ENCODE data around the gene GPR39.

GPR39 gene

DNA sequence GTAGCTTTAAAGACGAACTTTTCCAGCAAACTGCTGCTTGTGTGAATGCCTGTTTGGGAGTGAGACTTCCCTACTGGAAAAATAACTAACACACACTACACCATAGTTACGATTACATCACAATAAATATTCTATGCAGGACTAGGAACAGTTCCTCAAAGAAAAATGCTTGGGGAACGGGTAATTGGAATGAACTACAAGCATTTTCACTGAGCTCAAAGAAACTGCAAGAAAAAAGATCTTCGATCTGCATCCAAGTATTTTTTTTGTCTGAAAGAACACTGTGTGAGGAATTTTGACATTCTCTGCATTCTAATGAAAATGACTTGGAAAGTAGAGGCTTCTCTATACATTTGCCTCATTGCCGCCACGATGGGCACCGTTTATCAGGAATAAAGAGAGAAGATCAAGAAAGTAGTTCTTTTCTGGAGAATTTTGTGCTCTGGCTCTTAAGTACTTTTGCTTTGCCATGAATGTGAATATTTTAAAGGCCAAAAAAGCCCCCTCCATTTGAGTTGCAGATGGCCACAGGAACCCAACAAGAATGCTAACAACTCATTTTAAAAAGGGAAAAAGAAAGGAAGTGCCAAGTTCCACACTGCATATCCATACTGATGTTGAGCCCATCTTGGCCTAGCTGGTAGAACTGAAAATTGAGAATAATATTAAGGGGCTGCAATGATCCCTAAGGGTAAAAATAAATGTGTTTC lies 239.8 kb downstream of the GPR39 start:
- Histone ChIP-seq H3K4me3 (ENCODE audit: low read depth in 1 of 2, low read length in 2 of 2) (no peak overlapping the region), H3K4me1 (ENCODE audit: control insufficient read depth in 1 of 2, insufficient read depth in 2 of 2, low read length in 2 of 2) (no peaks in the 10 kb centered on the region), H3K9me3 (ENCODE audit: control insufficient read depth in 1 of 2, low read length in 2 of 2) (no peaks in the 10 kb centered on the region), H3K27ac (ENCODE audit: low read depth, low read length) (no peak overlapping the region), H3K9ac (ENCODE audit: low read depth in 1 of 2, low read length in 2 of 2) (no peak overlapping the region), H3K27me3 (ENCODE audit: control insufficient read depth in 1 of 2, insufficient read depth in 2 of 2, low read length in 2 of 2) (no peaks in the 10 kb centered on the region), H3K36me3 (ENCODE audit: control insufficient read depth in 1 of 2, insufficient read depth in 2 of 2, low read length in 2 of 2) (no peaks in the 10 kb centered on the region)

DNA sequence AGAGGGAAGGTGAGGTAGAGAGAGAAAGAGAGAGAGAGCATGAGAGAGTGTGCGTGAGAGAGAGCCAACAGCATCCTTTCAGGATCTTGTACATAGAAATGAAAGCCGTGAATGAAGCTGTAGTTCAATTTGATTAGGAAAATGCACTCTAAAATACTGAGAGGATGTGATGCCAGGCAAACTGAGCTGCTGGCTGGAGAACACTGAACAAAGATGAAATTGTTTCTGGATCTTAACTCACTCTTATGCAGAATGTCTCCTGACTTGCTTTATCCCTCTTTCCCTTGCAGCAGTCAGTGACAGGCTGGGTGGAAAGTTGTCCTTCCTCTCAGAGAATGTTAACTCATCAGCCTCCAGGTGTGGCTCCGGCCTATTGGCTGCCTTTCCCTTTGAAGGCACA lies 242.7 kb downstream of the GPR39 start:
- H3K36me3 ChIP-seq (ENCODE audit: control insufficient read depth in 1 of 2, insufficient read depth in 2 of 2, low read length in 2 of 2): no peaks in the 10 kb centered on the region
- H3K4me3 ChIP-seq (ENCODE audit: low read depth in 1 of 2, low read length in 2 of 2): no peak overlapping the region

DNA sequence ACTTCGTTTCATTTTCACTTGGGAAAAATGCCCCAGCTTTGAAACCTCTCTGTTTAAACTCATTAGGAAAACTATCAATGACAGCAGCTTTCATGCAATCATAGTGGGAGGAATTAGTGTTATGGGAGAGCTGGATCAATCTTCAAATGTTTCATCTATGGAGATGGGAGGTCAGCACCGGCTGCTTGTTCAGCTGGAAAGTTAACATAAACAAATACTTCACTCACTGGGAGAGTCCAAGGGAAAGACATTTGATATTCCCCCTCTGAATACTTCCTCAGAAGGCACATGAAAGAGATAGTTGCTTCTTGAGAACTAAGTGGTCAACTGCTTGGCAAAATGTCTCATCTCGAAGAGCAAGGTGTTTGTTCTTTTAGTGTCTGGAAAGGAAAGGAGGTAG lies 246.1 kb downstream of the GPR39 start:
- H3K4me3 ChIP-seq (ENCODE audit: low read depth in 1 of 2, low read length in 2 of 2): no peak overlapping the region
- H3K27me3 ChIP-seq (ENCODE audit: control insufficient read depth in 1 of 2, insufficient read depth in 2 of 2, low read length in 2 of 2): peaks cover 8% of the 10 kb centered on the region in 2 donors
- H3K9me3 ChIP-seq (ENCODE audit: control insufficient read depth in 1 of 2, low read length in 2 of 2): no peaks in the 10 kb centered on the region
- H3K4me1 ChIP-seq (ENCODE audit: control insufficient read depth in 1 of 2, insufficient read depth in 2 of 2, low read length in 2 of 2): no peaks in the 10 kb centered on the region
- H3K9ac ChIP-seq (ENCODE audit: low read depth in 1 of 2, low read length in 2 of 2): no peak overlapping the region
- no peak overlapping the region for H3K27ac ChIP-seq (ENCODE audit: low read depth, low read length)
- no peaks in the 10 kb centered on the region for H3K36me3 ChIP-seq (ENCODE audit: control insufficient read depth in 1 of 2, insufficient read depth in 2 of 2, low read length in 2 of 2)

More for the DNA sequence above, 242.7 kb downstream of the GPR39 start:
- Histone ChIP-seq H3K27ac (ENCODE audit: low read depth, low read length) (no peak overlapping the region), H3K4me1 (ENCODE audit: control insufficient read depth in 1 of 2, insufficient read depth in 2 of 2, low read length in 2 of 2) (no peaks in the 10 kb centered on the region), H3K9me3 (ENCODE audit: control insufficient read depth in 1 of 2, low read length in 2 of 2) (no peaks in the 10 kb centered on the region), H3K27me3 (ENCODE audit: control insufficient read depth in 1 of 2, insufficient read depth in 2 of 2, low read length in 2 of 2) (no peaks in the 10 kb centered on the region), H3K9ac (ENCODE audit: low read depth in 1 of 2, low read length in 2 of 2) (no peak overlapping the region)

DNA sequence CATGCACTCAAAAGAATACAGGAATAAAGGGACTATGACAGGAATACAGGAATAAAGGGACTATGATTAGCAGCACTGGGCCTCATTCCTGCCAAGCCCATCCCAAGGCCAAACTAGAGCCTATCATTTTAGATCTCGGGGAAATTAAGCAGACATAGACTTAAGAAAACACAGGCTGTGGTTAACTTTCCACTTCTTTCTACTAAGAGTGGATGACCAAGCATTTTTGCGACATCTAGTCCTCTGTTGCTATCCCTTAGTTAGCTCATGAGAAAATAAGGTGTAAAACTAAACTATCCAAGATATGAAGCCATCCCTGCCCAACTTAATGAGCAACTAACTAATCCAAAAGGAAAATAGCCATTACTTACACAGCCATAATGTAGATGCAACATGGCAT lies 247.5 kb downstream of the GPR39 start:
- no peak overlapping the region for H3K9ac ChIP-seq (ENCODE audit: low read depth in 1 of 2, low read length in 2 of 2)
- H3K27ac ChIP-seq (ENCODE audit: low read depth, low read length): no peak overlapping the region
- H3K9me3 ChIP-seq (ENCODE audit: control insufficient read depth in 1 of 2, low read length in 2 of 2): no peaks in the 10 kb centered on the region
- H3K4me3 ChIP-seq (ENCODE audit: low read depth in 1 of 2, low read length in 2 of 2): no peak overlapping the region
- no peaks in the 10 kb centered on the region for H3K36me3 ChIP-seq (ENCODE audit: control insufficient read depth in 1 of 2, insufficient read depth in 2 of 2, low read length in 2 of 2)
- no peaks in the 10 kb centered on the region for H3K4me1 ChIP-seq (ENCODE audit: control insufficient read depth in 1 of 2, insufficient read depth in 2 of 2, low read length in 2 of 2)
- H3K27me3 ChIP-seq (ENCODE audit: control insufficient read depth in 1 of 2, insufficient read depth in 2 of 2, low read length in 2 of 2): peaks cover 11 to 22% of the 10 kb centered on the region in 2 donors

DNA sequence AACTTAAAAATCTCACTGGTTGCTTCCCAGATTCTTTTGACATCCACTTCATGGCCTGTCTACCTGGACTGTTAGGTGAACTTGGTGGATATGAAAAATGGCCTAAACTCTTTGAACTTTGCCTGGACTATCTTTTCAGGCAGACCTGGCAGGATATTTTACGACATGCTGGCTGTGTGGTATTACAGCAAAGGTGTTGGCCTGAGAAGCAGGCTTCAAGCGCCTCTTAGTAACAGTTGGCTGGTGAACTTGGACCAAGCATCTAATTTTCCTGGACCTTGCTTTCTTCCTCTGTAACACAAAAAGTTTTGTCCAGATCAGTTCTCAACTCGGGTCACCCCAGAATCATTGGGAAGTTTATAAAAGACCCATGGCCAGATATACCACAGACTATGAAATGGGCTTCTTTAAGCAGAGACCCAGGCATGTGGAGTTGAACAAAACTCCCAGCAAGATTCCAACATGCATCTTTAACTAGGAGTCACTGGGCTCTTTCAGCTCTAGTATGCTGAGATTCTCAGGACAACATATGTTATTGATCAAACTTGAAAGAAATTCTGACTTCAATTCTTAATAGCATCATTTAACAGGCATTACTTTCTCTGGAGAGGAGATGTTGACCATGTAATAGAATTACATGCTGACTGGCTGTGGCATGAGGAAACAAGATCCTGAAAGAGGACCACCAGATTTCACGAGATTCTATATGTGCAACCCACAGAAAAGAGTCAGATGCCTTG lies 249.0 kb downstream of the GPR39 start:
- Histone ChIP-seq H3K9me3 (ENCODE audit: control insufficient read depth in 1 of 2, low read length in 2 of 2) (no peaks in the 10 kb centered on the region), H3K27me3 (ENCODE audit: control insufficient read depth in 1 of 2, insufficient read depth in 2 of 2, low read length in 2 of 2) (peaks cover 21 to 29% of the 10 kb centered on the region in 2 donors), H3K9ac (ENCODE audit: low read depth in 1 of 2, low read length in 2 of 2) (no peak overlapping the region), H3K4me3 (ENCODE audit: low read depth in 1 of 2, low read length in 2 of 2) (no peak overlapping the region), H3K4me1 (ENCODE audit: control insufficient read depth in 1 of 2, insufficient read depth in 2 of 2, low read length in 2 of 2) (peaks cover 0 to 3% of the 10 kb centered on the region in 2 donors), H3K27ac (ENCODE audit: low read depth, low read length) (no peak overlapping the region), H3K36me3 (ENCODE audit: control insufficient read depth in 1 of 2, insufficient read depth in 2 of 2, low read length in 2 of 2) (no peaks in the 10 kb centered on the region)

DNA sequence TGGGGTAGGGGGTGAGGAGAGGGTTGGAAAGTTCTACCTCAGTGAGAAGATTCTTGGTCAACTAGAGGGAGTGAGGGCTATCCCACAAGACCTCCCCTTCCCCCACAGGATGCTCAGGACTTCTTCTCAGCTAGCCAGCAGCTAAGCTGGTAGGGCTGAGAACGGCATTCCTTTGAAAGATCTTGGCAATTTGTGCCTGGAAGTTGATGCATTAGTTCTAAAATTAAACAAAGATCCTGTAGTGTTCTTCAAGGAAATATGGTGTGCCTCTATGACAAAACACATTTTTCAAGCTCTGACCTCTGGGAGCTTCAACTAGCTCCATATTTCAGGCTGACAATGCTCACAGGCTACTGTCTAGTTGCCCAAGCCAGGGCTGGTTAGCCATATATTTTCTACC lies 251.1 kb downstream of the GPR39 start:
- no peaks in the 10 kb centered on the region for H3K36me3 ChIP-seq (ENCODE audit: control insufficient read depth in 1 of 2, insufficient read depth in 2 of 2, low read length in 2 of 2)
- H3K27ac ChIP-seq (ENCODE audit: low read depth, low read length): no peak overlapping the region
- H3K4me1 ChIP-seq (ENCODE audit: control insufficient read depth in 1 of 2, insufficient read depth in 2 of 2, low read length in 2 of 2): peaks cover 0 to 9% of the 10 kb centered on the region in 2 donors
- peaks cover 26 to 33% of the 10 kb centered on the region in 2 donors for H3K27me3 ChIP-seq (ENCODE audit: control insufficient read depth in 1 of 2, insufficient read depth in 2 of 2, low read length in 2 of 2)
- no peaks in the 10 kb centered on the region for H3K9me3 ChIP-seq (ENCODE audit: control insufficient read depth in 1 of 2, low read length in 2 of 2)
- no peak overlapping the region for H3K9ac ChIP-seq (ENCODE audit: low read depth in 1 of 2, low read length in 2 of 2)
- no peak overlapping the region for H3K4me3 ChIP-seq (ENCODE audit: low read depth in 1 of 2, low read length in 2 of 2)

DNA sequence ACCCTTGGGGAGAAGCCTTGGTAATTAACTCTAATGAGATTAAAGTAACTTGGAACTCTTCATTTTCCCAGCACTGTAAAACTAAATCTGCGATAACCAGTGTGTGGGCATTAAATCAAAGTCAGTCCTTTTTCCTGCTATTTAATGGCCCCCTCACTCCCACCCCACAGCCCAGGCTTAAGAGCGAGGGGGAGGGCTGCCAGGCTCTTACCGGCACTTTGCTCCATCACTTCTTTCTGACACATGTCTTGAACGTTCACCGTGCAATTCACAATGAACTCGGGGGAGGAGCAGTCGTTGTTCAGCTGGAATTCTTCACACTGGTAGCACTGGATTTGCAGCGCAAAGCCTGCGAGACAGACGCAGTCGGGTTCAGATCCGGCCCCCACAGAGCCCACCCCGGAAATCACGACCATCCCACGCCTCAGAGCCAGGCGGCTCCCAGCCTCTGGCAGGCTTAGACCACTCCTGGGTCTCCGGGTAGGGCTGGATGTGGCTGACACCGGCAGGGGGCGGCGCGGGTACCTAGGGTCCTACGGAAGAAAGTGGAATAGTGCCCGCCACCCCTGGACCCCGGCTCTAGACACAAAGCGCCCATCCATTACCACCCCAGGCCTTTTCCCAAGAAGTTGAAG lies 251.7 kb downstream of the GPR39 start:
- H3K4me1 ChIP-seq (ENCODE audit: control insufficient read depth in 1 of 2, insufficient read depth in 2 of 2, low read length in 2 of 2): peaks cover 0 to 9% of the 10 kb centered on the region in 2 donors
- H3K36me3 ChIP-seq (ENCODE audit: control insufficient read depth in 1 of 2, insufficient read depth in 2 of 2, low read length in 2 of 2): no peaks in the 10 kb centered on the region
- no peak overlapping the region for H3K4me3 ChIP-seq (ENCODE audit: low read depth in 1 of 2, low read length in 2 of 2)
- H3K27me3 ChIP-seq (ENCODE audit: control insufficient read depth in 1 of 2, insufficient read depth in 2 of 2, low read length in 2 of 2): peaks cover 26 to 33% of the 10 kb centered on the region in 2 donors
- no peak overlapping the region for H3K27ac ChIP-seq (ENCODE audit: low read depth, low read length)
- no peak overlapping the region for H3K9ac ChIP-seq (ENCODE audit: low read depth in 1 of 2, low read length in 2 of 2)
- no peaks in the 10 kb centered on the region for H3K9me3 ChIP-seq (ENCODE audit: control insufficient read depth in 1 of 2, low read length in 2 of 2)

DNA sequence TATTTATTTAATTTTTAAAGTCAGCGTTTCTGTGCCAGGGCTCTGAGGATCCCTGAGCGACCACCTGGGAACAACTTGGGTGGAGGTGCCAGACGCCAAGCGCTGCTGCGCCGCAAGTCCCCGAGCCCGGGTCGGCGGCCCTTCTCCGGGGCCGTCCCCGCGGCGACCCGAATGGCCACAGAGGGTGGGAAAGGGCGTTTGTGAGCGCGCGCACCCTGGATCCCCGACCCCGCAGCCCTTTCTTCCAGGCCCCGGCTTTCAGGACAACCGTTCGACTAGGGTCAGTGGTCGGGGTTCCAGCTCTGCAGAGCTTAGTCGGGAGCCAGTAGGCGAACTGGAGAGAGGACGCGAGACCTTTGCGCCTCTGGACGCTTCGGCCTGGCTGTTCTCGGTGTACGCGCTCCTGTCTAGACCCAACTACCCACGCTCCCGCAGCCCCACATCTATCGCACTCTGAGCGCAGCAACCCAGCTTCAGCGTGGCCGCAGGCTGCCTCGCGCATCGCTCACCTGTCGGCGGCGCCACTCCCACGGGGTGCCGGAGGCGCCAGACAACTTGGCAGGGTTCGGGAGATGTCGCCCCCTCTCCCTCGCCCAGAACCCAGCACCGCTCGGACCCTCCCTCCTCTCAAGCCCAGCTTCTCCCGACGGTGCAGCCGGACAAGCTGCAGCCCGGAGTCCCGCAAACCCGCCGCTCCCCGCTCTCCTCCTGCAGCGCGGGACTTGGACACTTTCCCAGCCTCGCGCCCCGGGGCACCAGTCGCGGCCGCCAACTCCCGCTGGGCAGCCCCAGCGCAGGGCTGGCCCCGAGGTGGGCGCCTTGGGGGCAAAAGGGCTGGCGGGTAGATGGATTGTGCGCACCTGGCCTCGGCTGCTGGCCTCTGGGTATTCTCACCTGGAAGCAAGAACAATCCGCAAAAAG lies 252.6 kb downstream of the GPR39 start:
- Histone ChIP-seq H3K27ac (ENCODE audit: low read depth, low read length) (no peak overlapping the region), H3K4me3 (ENCODE audit: low read depth in 1 of 2, low read length in 2 of 2) (peak overlapping the region; percentile 23 to 61)

DNA sequence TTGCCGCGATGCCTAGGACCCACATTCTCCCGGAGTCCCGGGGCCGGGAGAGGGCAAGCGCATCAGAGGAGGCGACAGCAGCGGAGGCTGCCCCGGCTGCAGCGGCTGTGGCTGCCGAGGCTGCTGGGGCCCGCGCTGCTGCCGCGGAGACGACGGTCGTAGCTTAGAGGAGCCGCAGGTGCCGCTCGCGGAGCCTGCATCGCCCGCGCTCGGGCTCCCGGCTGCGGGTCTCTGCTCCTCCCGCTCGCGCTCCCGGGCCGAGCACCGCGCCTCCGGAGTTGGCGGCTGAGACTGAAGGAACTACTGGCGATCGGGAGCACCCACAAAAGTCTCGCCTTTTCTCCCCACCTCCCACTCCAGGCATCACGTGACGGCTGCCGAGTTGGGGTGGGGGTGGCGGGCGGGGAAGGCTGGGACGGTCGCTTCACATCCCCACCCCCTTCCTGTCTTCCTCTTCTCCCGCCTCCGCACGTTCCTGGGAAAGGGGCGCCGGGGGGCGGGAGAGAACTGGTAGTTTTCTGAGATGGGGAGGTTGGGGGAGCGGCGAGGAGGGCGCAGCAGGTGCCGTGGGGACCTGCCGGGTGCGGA lies 253.4 kb downstream of the GPR39 start, which contains the start of gene LYPD1:
LYPD1 (minus strand) TSS at position 298 of the 588 bp plus-strand sequence; CDS start at position 25, 273 bp downstream.
- Histone ChIP-seq H3K4me1 (ENCODE audit: control insufficient read depth in 1 of 2, insufficient read depth in 2 of 2, low read length in 2 of 2) (peaks cover 0 to 9% of the 10 kb centered on the region in 2 donors), H3K9me3 (ENCODE audit: control insufficient read depth in 1 of 2, low read length in 2 of 2) (no peaks in the 10 kb centered on the region), H3K4me3 (ENCODE audit: low read depth in 1 of 2, low read length in 2 of 2) (peak within 1 kb of the TSS; percentile 46 to 61), H3K9ac (ENCODE audit: low read depth in 1 of 2, low read length in 2 of 2) (no peak within 1 kb of the TSS), H3K27ac (ENCODE audit: low read depth, low read length) (no peak within 1 kb of the TSS), H3K27me3 (ENCODE audit: control insufficient read depth in 1 of 2, insufficient read depth in 2 of 2, low read length in 2 of 2) (peaks cover 26 to 33% of the 10 kb centered on the region in 2 donors), H3K36me3 (ENCODE audit: control insufficient read depth in 1 of 2, insufficient read depth in 2 of 2, low read length in 2 of 2) (no peaks in the 10 kb centered on the region)

More for the DNA sequence above, 252.6 kb downstream of the GPR39 start:
- Histone ChIP-seq H3K9me3 (ENCODE audit: control insufficient read depth in 1 of 2, low read length in 2 of 2) (no peaks in the 10 kb centered on the region), H3K4me1 (ENCODE audit: control insufficient read depth in 1 of 2, insufficient read depth in 2 of 2, low read length in 2 of 2) (peaks cover 0 to 9% of the 10 kb centered on the region in 2 donors), H3K9ac (ENCODE audit: low read depth in 1 of 2, low read length in 2 of 2) (no peak overlapping the region), H3K36me3 (ENCODE audit: control insufficient read depth in 1 of 2, insufficient read depth in 2 of 2, low read length in 2 of 2) (no peaks in the 10 kb centered on the region), H3K27me3 (ENCODE audit: control insufficient read depth in 1 of 2, insufficient read depth in 2 of 2, low read length in 2 of 2) (peaks cover 26 to 33% of the 10 kb centered on the region in 2 donors)

Data from duodenal mucosa (tissue), 2 donors.